Kasumi-1 (cell line): ENCODE measurements around the gene MAP7D3.
A peak's percentile ranks its signal among the peaks of the same experiment; 100 is the strongest.

Source experiments
- DNase-seq, 2 experiments: peaks; one replicate each; lab custom pipeline; 2025; lab: John Stamatoyannopoulos, UW

The MAP7D3 gene

DNA sequence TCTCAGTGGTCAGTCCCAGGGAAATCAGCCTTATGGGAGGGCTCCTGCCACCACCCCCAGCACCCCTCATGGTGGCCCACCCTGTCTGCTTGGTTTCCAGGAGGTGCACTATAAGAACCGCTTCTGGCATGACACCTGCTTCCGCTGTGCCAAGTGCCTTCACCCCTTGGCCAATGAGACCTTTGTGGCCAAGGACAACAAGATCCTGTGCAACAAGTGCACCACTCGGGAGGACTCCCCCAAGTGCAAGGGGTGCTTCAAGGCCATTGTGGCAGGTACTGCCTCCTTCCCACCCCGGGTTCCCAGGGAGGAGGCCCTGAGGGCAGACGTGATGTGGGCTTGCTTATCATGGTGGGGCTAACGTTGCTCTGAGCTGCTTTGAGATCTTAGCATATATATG, 44.3 kb downstream of the MAP7D3 start:
- DNase-seq = no peak

DNA sequence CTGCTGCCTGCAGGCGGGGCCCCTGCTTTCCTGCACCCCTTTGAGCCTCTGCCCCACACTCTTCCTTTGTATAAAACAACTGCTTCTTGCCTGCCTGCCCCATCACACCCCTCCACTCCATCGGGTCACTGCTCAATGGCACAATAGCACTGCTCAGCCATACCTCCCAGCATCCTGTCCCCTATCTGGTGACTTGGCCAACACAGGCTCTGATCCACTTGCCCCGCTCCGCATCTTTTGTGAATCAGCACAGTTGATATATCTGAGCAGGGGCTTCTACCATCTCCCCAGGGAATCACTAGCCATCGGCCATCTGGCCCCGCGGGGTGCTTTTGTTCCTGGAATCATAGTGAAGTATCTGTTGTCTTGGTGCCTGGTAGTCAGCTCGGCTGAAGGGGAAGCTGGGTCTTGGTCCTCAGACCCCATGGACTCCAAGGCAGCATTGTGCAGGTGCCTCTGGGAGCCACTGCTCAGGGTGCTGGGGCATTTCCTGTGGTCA, 45.3 kb downstream of the MAP7D3 start:
- no peak for DNase-seq

DNA sequence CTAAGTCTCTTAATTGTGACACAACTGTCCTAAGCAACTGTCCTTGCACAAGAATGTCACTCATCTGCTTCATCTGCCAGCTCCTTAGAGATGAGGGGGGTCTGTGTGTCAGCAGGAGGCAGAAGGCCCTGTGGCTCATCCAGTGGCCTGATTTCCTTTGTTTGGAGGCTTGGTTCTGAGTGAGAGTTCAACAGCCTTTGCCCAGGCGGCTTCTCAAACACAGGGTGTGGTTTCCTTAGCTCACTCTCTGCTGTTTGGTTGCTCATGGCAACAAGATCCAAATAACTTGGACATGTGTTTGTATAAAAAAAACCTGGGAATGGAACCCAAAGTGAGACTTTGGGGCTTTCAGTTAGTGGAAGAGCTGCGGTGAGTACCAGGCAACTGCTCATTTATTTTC, 46.6 kb downstream of the MAP7D3 start:
- DNase-seq = peak in 1 of 2 experiments; percentile 1

DNA sequence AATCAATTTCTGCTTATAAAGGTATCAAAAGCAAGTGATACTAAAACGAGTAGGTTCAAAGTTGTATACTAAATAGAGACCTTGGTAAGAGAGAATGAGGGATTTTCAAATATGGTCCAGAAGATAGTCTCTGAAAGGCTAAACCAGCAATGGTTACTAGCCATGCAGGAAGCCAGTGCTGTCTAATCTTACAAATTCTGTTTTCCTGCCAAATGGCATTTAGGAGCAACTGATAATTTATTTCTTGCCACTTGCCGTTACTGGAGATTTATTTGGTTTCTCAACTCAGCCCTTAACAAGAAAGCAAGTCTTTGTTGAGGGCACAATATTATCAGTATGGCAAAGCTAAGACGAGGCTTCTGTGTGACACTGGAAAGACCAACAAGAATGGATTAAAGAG, 47.2 kb downstream of the MAP7D3 start:
- no peak for DNase-seq

DNA sequence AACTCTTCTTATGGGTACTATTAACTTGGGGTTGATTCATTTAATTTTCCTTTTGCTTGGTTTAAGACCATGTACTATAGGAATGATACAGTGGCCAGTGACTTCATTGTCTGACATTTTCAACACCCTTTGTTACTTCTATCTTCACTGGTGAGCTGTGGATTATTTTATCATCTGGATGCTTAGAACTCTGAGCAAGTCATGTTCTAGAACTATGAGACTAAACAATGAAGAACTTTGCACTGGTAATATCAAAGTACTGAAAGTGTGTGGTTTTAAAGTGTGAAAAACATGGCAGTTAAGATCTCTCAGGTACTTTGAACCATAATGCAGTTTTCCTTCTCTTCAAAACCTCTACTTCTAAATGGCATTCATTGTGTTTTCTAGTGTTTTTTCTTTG, 47.8 kb downstream of the MAP7D3 start:
- DNase-seq = no peak

DNA sequence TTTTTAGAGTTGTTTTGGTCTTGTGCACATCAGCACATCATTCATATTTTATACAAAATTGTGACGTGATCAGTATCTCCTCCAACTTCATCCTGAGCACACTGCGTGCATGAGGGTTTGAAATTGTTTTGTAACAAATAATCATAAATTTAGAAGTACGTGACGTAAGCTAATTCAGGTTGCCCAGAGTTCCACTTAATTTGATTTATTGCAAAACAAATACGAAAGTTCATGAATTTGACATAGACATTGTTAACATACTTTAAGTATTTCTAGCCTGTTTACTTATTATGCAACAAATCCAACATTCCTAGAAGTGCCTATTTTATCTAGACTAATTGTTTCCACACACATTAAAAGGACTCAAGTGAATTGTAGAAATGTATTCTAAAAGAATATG, 48.3 kb downstream of the MAP7D3 start:
- DNase-seq = no peak

DNA sequence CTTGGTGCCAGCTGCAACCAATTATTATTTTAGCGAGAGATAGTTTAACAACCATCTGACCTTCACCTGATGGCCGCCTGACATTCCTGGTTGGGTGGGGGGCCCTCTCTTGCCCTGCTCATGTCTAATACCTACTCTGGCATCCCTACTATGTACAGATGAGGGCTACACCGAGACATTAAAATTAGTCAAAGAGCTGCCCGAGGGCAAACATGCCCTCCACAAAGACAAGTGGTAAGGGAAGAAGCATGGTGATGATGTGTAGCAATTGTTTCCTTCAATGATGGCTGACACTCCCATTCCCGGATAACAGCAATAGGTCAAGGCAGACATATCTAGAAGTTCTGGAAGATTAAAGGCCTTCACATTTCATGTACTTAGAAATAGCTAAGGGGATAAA, 49.6 kb downstream of the MAP7D3 start:
- DNase-seq = no peak

DNA sequence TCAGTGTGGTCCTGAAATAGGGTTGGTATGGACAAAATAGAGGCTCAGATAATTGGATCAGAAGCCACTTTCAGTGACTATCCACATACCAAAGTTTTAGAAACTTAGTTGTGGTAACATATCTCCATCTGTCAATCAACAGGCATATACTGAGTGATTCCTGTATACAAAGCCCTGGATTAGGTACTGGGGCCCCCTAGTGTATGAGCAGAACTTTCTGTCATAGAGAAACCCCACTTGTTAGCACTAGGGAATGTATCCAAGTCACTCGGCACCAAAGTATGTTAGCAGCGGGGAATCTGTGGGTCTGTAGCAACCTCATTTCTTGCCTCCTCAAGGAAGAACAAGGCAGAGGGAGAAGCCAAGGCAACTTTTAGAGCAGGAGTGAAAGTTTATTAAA, 50.7 kb downstream of the MAP7D3 start:
- peak; percentile 5 to 44 for DNase-seq

DNA sequence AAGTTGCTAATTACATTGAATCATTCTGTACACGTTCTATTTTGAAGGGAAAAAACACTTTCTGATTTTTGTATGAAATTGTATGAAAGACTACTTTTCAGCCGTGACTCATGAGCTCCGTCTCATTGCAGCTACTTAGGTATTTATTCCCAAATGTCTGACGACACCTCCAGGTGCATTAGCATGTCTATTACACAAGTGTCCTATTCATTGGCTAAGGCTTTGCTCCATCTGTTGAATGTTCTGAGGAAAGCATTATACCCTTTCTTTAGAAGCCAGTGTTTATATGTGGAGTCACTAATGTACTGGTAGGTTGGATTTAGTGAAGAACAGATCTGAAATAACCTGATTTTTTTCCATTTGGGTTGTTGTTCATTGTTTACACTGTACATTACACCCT, 51.8 kb downstream of the MAP7D3 start:
- no peak for DNase-seq

DNA sequence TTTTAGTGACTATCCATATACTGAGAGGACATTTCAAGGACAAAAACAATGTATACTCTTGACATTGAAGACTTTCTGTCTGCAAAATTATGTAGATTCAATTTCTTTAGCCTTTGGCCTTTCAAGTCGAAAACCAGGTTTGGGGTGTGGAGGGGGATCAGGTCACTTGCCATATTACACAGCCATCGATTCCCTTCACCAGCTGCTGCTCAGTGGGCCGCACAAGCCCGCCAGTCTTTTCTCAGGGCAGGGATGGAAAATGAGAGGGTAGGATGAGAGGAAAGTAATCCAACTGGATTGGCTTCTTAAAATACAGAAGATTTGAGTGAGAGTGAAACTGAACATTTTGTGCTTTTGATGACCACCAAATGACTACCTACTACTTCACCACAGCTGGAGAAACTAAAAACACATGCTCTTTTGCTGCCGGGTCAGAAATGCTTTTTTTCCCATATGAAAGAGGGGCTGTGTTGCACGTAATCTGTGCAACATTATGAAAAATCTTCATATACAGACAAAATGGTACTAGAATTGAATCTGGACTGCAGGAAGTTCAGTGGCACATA, 52.4 kb downstream of the MAP7D3 start:
- DNase-seq = no peak

DNA sequence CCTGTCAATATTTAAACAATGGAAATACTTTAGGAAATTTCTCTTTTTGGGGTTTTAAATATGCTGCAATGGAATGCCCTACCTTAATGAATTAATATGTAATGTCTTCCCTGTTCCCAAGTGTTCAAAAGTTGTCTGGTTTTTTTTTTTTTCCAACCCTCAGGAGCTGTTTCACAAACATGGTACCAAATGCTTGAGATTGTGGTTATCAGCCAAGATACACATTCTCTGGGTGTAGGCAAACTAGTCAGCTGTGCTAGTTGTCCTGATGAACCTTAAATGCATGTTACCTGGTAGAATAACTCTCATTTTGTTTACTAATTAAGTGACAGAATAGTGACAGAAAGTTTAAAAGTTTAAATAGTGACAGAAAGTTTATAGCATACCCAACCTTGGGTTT, 53.2 kb downstream of the MAP7D3 start:
- no peak for DNase-seq

DNA sequence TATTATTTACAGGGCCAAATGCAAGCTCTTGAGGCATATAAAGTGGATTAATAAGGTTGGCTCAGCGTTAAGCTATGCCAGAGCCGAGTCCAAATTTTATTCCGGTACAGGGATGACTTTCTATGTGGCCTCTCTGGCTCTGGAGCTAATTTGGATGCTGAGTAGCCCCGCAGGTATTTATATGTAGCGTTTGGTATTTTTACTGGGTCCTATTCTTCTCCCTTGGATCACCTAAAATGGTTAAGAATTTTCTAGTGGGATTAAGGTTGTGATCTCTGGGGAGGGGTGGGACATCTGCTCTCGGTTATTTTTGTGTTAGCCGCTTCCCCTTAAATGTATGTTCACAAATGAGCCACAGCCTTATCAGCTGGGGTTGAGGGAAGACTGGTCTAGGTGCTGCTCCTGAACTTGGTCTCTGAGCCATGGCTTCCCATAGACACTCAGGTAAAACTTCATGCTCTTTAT, 54.5 kb downstream of the MAP7D3 start:
- DNase-seq = no peak

DNA sequence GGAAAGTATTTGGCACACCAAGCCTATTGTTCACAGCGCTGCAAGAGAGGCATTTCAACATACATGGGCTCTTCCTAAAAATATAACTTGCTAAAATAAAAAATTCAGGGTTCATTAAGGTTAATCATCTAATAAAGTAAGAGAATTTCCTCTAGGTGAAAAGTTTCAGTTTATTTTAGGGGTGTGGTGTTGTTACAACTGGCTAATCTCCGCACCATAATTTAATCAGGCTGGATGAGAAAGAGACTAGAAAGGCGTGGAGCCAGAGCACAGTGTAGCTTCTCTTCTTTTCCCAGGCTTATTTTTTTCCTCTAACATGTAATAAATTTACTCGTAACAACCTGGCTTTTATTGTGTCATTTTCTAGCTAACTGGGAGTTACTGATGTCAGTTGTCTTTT, 56.0 kb downstream of the MAP7D3 start:
- DNase-seq = no peak

DNA sequence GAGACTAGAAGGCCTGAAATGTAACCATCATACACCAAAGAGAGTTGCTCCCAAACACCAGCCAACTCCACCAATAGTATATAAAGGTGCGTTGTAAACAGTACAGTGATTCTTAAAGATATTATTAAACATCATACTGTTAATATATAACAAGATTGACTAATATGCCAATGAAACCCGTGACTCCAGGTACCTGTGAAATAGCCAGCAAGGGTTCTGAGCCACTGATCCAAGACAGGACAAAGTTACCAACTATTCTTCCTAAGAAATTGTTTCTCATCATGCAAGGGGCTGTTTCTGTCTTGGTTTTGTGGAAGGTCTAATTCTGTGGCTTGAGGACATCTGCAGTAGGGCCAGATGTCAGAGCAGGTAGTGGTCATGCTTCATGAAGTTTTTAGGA, 56.7 kb downstream of the MAP7D3 start:
- no peak for DNase-seq

DNA sequence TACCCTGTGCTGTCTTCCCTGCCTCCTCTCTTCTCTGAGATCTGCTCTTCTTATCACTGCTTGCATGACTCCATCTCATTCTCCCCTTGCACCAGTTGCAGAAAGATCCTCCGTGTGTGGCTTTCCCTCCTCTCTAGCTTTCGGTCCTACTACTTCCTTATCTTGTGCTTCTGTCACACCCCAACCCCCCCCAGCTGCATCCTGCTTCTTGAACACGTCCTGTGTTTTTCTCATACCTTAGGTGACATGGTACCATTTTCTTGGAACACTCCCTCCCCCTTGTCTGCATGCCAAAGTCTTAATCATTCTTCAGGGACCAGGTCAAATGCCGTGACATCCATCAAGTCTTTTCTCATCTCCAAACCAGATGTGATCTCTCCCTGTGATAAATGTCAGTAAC, 57.4 kb downstream of the MAP7D3 start:
- DNase-seq = peak; percentile 43 to 48

DNA sequence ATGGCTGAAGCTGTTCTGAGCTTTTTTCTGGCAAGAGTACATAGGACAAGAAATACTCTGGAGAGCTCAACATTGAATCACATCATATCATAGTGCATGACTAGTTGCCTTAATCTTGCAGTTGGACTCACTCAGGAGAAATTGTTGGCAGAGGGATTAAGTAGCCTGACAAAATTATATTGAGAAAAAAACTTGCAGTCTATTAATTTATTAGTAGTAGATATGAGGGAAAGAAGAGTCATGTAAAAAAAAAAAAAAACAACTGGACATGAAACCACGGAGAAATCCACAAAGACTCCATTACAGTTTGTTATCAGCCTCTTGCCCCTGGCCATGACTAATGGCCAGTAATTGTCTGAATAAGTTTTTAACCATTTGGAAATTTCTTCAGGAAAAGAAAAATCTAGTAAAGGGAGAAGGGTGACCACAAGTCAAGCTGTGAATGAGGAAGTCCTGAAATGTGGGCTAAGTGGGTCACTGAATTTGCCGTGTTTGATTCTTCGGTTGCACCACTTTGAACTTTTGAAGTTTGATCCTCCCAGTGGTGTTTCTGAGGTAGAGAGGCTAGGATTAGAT, 58.3 kb downstream of the MAP7D3 start:
- peak; percentile 21 to 28 for DNase-seq

DNA sequence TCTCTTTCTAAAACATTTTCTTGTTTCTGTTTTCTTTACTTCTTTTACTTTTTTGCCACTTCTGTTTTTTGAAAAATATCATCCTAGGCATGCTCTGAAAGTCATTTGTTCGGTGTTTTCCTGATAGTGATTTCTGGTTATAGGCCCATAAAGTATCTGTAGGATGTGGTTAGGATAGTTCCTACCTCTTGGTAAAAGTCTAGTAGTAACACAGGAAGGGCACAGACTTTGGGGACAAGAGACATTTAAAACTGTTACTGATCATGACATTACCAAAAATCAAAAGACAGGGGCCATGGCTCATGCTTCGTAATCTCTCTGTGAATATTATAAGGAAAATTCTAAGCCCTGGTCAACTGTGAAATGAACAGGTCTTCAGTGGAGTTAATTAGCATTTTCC, 59.1 kb downstream of the MAP7D3 start:
- no peak for DNase-seq

DNA sequence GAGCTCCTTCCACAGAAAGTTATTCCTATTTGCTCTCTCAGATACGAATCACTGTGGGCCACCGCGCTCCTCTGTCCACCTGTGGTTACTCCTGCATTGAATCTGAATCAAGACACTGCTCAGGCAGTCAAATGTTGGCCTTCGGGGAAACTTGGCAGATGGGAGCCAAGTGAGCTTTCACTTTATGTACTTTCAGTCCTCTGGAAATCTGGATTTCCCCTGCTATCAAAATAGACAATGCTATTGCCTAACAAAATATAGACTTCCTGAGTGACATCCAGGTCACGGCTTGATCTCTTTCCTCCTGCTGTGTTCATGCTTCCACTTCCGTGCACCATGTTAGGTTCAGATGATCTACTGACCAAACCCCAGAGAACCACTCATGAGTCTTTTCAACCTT, 60.0 kb downstream of the MAP7D3 start:
- DNase-seq = no peak

DNA sequence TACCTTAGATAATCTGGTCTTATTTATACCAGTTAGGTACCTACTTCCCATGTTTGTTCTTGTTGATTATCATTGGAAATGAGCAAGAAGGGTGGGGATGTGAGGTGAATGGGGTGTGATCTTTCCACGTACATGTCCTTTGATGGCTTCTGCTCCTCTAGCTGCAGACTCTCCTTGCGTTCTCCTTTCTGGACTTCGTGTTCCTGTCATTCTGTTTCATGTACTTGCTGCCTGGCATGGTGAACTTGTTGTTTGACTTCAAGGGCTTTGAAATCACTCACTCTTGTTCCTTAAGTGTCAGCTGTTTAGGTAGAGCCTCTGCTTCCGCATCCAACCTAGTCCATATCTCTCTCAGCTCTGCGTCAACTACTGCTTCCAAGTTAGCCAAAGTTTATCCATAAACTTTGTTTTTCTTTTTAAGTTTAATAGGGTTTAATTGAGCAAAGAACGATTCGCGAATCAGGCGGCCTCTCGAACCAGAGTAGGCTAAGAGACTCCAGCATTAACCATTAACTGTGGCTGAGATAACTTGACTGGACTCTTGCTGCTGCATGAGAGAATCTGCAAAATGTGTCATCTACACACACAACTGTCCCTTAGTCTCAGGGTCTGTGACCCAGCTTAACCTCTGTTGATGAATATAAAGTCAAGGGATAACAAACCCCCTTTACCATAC, 61.0 kb downstream of the MAP7D3 start:
- DNase-seq = no peak

DNA sequence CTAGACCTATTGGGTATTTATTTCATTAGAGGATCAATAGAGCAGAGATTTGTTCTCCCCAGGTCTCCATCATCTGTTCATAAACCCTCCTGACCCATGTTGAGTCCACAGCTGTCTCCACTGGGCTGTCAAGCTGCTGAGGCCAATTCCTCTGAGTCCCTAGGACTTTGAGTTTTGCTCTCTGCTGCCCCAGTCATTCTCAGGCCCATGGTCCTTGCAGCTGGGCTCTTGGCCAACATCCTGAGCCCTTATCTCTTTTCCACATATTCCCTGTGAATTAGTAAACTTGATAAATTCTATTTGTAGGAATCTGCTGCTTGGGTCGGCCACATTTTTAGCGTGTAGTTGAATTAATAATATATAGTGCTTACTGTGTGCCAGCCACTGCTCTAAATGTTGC, 62.0 kb downstream of the MAP7D3 start:
- no peak for DNase-seq

DNA sequence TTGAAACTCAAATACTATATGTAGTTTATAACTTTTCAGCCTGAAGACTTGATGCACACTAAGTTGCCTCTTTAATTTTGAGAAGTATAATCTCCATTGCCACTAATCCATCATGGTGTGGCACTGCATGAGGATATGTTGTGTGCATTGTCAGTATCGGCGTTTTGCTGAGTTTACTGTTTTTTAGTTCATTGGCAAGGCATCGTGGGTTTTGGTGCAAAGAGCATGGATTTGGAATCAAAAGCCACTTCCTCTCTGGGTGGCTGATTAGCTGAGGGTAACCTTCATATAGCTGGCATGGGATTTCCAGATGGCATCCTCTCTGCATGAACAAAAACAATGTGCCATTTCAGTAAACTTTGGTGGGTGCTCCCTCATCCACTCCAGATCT, 65.2 kb downstream of the MAP7D3 start:
- DNase-seq = no peak

DNA sequence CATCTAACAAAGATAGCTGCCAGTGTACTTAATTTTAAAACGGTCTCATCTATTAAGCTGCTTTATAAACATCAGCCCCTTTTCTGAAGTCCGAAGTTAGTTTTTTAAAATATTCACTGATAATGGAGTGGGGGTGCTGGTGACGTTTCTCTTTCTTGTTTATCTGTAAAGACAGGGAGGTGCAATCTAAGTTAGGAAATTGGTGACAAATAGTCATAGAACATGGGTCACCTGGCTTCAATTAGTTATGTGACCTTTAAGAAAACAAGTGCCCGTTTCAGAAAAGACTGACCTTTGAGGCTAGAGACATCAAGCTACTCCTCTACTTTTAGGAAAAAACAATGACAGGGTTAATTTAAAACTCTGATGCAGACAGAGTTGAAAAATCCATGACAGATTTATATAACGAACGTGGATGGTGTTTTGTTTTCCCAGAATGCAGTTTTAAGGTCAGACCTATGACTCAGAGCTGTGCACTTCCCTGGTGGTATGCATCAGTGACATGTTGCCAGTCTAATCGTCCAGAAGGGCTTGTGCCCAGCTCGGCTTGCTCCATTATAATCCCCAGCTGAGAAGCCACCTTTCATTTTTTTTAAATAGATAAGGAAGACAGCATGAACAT, 65.7 kb downstream of the MAP7D3 start:
- no peak for DNase-seq

DNA sequence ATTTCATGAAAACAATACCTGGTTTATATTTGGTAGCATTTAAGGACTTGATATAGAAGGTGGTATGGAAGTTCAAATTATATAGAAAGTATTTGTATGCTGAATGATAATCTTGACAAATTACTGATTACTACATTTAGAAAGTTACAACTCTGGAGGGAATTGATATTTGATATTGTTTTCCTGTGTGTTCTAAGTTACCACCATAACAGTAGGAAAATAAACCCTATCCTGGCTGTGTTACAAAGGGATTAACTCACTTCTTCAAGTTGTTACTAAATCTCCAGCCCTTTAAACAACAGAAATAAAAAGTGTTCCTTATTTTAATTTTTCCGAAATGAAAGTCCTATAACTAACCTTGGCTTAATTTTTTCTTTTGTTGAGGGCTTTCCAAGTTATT, 67.3 kb downstream of the MAP7D3 start:
- DNase-seq = no peak
